Adipocyte (in vitro differentiated cells): ENCODE data around the gene PLEKHM3.
A peak's percentile ranks its signal among the peaks of the same experiment; 100 is the strongest.

Experiments used
- DNase-seq: peaks from one replicate; pipeline ENCODE4 v3.0.0-alpha.2; 2015; ENCODE audit warnings: low read depth
- H3K27me3 ChIP-seq: replicated peaks from 2 replicates; pipeline ENCODE4 v1.7.0; 2013; ENCODE audit warnings: mild to moderate bottlenecking, low read length, moderate library complexity; ENCODE audit not compliant: control insufficient read depth, insufficient read depth
- H3K36me3 ChIP-seq: 2 replicates; pipeline ENCODE4 v1.7.0; 2013; ENCODE audit warnings: low read length, mild to moderate bottlenecking, moderate library complexity; ENCODE audit not compliant: control insufficient read depth, insufficient read depth, severe bottlenecking
- H3K4me1 ChIP-seq: 2 replicates; pipeline ENCODE4 v1.7.0; 2013; ENCODE audit warnings: mild to moderate bottlenecking, low read length, moderate library complexity; ENCODE audit not compliant: control insufficient read depth, insufficient read depth
- H3K4me3 ChIP-seq: 2 replicates; pipeline ENCODE4 v1.7.0; 2013; ENCODE audit warnings: mild to moderate bottlenecking, low read length, moderate library complexity
- H3K9ac ChIP-seq: 2 replicates; pipeline ENCODE4 v1.7.0; 2013; ENCODE audit warnings: mild to moderate bottlenecking, low read length, moderate library complexity
- H3K9me3 ChIP-seq: 2 replicates; pipeline ENCODE4 v1.7.0; 2013; ENCODE audit warnings: mild to moderate bottlenecking, low read length, moderate library complexity; ENCODE audit not compliant: control insufficient read depth

Gene PLEKHM3

DNA sequence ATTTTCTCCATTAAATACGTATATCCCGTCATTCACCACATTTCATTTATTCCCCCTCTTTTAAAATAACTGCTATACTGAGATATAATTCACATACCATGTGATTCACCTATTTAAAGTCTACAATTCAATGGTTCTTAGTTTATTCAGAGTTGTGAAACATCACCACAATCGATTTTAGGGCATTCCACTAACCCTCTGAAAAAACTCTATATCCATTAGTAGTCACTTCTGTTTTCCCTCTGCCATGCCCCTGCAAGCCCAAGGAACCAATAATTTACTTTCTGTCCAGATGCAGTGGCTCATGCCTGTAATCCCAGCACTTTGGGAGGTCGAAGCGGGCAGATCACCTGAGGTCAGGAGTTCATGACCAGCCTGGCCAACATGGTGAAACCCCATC lies 160.1 kb downstream of the PLEKHM3 start:
- no peaks in the 10 kb centered on the region for H3K27me3 ChIP-seq
- no peaks in the 10 kb centered on the region for H3K9me3 ChIP-seq
- H3K4me1 ChIP-seq = peaks cover 24% of the 10 kb centered on the region
- H3K9ac ChIP-seq = no peak overlapping the region
- H3K4me3 ChIP-seq = no peak overlapping the region
- peaks cover under 1% of the 10 kb centered on the region for H3K36me3 ChIP-seq
- no peak for DNase-seq

DNA sequence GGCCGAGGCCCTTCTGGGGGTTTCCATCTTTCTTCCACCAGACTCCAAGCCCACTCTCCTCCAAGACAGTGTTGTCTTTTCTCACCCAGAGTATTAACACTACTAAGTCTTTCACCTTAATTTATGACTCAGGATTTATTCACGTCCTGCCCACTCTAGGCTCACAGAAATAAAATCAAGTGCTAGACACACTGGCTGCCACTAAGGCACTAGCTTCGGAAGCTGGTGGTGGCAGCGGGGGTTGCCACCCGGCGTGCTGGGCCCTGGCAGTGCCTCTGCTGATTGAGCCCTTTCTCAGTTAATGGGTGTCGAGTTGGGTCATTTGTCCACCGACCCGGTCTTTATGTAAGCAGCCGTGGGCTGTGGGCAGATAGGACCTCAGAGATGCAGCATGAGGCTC lies 162.0 kb downstream of the PLEKHM3 start:
- no peak for DNase-seq
- Histone ChIP-seq H3K9ac (no peak overlapping the region), H3K4me3 (no peak overlapping the region), H3K27me3 (no peaks in the 10 kb centered on the region), H3K4me1 (peaks cover 7% of the 10 kb centered on the region), H3K36me3 (peaks cover 6% of the 10 kb centered on the region), H3K9me3 (no peaks in the 10 kb centered on the region)

DNA sequence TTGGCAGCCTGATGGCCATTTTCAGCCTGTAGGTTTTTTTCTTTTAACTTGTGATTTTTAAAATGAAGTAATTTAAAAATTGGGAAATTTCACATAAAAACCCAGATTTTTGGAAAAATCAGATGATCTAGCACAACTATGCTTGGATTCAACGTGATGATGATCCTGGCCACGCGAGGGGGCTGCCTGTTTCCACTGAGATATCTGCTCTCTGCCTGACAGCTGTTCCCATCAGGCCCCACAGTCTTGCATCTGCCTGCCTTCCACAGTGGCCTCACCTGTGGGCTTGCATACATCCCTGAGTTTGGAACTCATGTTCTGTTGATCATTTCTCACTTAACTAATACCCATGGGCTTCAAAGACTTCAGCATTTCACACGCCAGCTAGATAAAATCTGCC lies 163.5 kb downstream of the PLEKHM3 start:
- no peak for DNase-seq
- no peak overlapping the region for H3K4me3 ChIP-seq

DNA sequence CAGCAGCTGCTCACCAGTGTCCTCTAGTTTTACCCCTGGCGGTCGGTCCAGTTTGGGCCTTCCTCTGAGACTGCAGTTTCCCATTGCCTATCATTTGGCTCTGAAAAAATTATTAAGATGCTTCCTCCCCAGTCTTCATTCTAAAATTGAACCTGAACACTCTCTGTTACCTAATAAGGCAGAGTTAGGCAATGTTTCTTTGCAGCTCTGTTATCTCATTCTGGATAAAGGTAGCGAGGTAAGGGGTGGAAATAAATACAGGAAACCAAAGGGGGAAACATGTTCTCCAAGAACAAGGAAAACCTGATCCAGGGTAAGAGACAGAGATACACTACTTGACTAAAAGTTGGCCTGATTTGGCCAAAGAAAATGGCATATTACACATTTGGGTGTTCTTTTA lies 164.6 kb downstream of the PLEKHM3 start:
- H3K36me3 ChIP-seq = peaks cover 6% of the 10 kb centered on the region
- H3K4me3 ChIP-seq = no peak overlapping the region
- no peak overlapping the region for H3K9ac ChIP-seq
- no peaks in the 10 kb centered on the region for H3K27me3 ChIP-seq
- no peaks in the 10 kb centered on the region for H3K4me1 ChIP-seq
- no peak for DNase-seq
- H3K9me3 ChIP-seq = no peaks in the 10 kb centered on the region

More for the DNA sequence above, 163.5 kb downstream of the PLEKHM3 start:
- peaks cover under 1% of the 10 kb centered on the region for H3K4me1 ChIP-seq
- no peak overlapping the region for H3K9ac ChIP-seq
- peaks cover 6% of the 10 kb centered on the region for H3K36me3 ChIP-seq
- no peaks in the 10 kb centered on the region for H3K27me3 ChIP-seq
- no peaks in the 10 kb centered on the region for H3K9me3 ChIP-seq

DNA sequence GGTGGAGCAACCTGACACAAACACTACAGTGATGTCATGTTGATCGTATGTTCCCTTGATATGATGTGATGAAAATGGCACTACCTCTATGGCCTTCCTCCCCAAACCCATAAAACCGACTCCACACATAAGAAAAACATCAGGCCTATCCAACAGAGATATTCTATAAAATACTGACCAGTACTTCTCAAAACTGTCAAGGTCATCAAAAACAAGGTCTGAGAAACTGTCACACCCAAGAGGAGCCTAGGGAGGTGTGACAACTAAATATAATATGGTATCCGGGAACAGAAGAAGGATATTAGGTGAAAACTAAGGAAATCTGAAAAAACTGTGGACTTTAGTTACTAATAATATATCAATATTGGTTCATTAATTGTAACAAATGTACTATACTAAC lies 169.7 kb downstream of the PLEKHM3 start:
- Histone ChIP-seq H3K36me3 (peaks cover 6% of the 10 kb centered on the region), H3K9me3 (no peaks in the 10 kb centered on the region), H3K4me1 (peaks cover 8% of the 10 kb centered on the region), H3K4me3 (no peak overlapping the region), H3K9ac (no peak overlapping the region), H3K27me3 (no peaks in the 10 kb centered on the region)
- DNase-seq = no peak

DNA sequence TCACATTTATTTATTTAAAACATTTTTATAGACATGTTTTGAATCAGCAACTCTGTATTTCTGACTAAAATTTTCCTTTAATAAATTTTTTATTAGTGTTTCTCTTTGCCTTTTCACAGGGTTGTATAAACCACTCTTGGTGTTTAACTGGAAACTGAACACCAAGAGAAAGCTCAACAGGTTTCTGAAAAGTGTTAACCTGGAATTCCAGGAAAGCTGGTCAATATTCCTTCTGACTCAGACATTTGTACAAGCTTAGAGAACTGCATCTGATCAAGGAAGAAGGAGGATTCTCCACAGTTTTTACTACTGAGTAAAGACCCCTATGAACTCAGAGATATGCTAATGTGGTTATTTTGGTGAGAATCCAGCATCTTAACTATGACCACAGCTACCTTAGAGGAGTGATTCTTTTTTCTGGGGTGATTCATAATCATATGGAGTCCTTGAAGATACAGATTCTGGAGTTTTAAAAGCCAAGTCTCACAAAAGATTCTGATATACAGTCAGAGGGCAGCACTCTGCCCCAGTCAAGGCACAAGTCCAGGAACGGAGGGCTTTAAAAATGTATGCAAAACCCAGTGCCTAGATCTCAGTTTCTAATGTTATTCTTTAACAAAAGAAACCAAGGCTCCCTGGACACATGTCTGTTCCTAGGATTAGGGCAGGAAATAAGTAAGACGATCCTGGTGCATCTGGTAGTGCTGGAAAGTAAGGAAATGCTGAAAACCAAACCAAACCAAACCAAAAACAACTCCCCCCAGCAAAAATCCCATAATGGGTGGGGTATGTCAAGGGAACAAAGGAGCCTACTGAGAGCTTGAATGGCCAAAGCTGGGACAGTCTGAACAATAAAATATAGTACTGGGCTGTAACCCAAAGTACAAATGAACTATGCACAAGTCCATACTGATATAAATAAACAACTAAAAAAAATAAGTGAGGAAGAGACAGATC lies 170.6 kb downstream of the PLEKHM3 start:
- H3K4me1 ChIP-seq = peaks cover 8% of the 10 kb centered on the region
- peak; percentile 29 for DNase-seq

DNA sequence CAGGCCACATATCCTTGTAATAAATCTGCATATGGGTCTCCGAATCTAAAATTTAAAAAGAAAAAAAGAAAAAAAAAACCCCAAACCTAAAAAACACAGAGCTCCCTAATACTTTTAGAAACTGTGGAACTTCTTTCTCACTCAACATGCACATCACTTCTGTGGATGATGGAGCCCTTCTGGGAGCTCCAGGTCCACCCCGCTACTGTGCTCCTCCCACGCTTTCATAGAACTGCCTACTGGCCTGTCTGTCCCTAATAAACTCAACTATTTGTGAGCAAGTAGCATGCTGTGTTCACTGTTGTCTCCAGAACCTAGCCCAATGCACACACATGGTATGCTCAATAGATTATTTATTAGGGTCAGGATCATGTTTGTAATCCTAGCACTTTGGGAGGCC lies 172.5 kb downstream of the PLEKHM3 start:
- H3K4me1 ChIP-seq = peaks cover 8% of the 10 kb centered on the region
- no peak overlapping the region for H3K4me3 ChIP-seq
- no peaks in the 10 kb centered on the region for H3K36me3 ChIP-seq
- no peak for DNase-seq
- H3K9ac ChIP-seq = no peak overlapping the region
- no peaks in the 10 kb centered on the region for H3K27me3 ChIP-seq
- no peaks in the 10 kb centered on the region for H3K9me3 ChIP-seq

More for the DNA sequence above, 170.6 kb downstream of the PLEKHM3 start:
- no peaks in the 10 kb centered on the region for H3K27me3 ChIP-seq
- peaks cover under 1% of the 10 kb centered on the region for H3K36me3 ChIP-seq
- no peak overlapping the region for H3K4me3 ChIP-seq
- no peak overlapping the region for H3K9ac ChIP-seq
- H3K9me3 ChIP-seq = no peaks in the 10 kb centered on the region

DNA sequence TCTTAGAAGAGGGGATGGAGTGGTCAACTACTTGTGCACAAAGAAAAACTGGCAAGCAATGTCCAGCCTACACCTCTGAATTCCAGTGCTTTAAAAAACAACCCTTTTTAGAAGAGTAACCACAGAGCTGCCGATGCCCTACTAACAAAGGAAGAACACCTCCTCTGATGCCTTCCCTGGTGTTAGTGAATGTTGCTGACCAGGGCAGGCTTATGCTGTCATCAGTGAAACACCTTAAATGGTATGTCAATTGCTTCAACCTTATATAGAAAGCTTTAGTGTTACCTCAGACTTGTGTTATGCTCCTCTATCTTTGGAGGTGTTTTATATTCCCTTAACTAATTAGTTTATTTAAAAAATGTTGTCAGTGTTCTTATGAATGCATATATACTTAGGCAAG lies 175.9 kb downstream of the PLEKHM3 start:
- Histone ChIP-seq H3K4me3 (no peak overlapping the region), H3K9me3 (no peaks in the 10 kb centered on the region), H3K27me3 (no peaks in the 10 kb centered on the region), H3K9ac (no peak overlapping the region), H3K4me1 (no peaks in the 10 kb centered on the region), H3K36me3 (no peaks in the 10 kb centered on the region)
- no peak for DNase-seq

DNA sequence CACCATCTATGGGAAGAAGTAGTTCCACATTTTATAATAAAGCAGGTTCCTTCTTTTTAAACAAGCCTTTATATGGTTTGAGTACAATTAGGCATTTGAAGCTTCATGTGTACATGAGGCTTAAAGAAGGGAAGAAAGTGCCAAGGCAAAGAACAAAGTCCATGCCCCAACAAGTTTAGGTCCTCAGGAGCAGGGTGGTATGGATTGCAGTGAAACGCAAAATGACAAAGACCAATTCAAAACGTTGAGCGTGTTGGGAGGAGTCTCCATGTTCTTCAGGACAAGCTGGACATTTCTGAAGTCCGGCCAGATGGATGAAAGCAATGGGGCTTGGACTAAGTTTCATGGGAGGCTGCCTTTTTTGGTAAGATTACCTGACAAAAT lies 176.8 kb downstream of the PLEKHM3 start:
- no peaks in the 10 kb centered on the region for H3K36me3 ChIP-seq
- H3K9me3 ChIP-seq = no peaks in the 10 kb centered on the region
- no peaks in the 10 kb centered on the region for H3K4me1 ChIP-seq
- no peak for DNase-seq
- no peak overlapping the region for H3K9ac ChIP-seq
- no peaks in the 10 kb centered on the region for H3K27me3 ChIP-seq
- no peak overlapping the region for H3K4me3 ChIP-seq

DNA sequence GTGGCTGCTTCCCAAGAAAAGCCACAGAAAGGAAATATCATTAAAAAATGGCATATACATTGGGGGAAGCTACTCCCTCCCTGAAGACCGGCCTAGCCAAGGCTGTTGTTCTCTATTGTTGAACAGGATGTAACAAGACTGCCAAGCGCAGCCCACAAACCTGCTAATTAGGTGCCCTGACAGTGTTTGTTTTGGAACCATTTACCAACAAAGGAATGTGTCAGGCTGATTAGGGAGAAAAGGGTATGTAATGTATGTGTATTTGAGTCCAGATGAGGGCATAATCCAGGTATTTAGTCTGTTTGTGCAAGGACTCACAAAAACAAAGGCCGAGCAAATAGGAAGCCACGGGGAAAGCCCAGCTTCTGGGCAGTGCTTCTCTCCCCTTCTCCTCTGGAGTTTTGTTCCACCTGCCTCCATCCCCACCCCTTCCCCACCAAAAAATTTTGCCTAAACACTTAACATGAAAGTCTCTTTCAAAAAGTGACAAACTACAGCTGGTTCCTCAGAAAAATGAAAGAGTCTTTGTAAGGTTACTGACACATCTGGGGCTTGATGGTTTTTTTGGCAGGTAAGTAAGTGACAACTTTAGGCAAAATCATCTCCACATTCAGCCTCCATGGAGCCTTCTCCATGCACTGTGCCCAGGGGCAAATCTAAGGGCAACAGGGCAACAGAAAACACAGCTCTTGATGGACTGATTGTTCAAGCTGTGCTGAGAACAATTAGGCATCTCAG lies 177.4 kb downstream of the PLEKHM3 start:
- H3K9ac ChIP-seq = no peak overlapping the region
- no peaks in the 10 kb centered on the region for H3K36me3 ChIP-seq
- no peak overlapping the region for H3K4me3 ChIP-seq
- no peaks in the 10 kb centered on the region for H3K9me3 ChIP-seq
- H3K4me1 ChIP-seq = no peaks in the 10 kb centered on the region
- DNase-seq = peak; percentile 43
- H3K27me3 ChIP-seq = no peaks in the 10 kb centered on the region

DNA sequence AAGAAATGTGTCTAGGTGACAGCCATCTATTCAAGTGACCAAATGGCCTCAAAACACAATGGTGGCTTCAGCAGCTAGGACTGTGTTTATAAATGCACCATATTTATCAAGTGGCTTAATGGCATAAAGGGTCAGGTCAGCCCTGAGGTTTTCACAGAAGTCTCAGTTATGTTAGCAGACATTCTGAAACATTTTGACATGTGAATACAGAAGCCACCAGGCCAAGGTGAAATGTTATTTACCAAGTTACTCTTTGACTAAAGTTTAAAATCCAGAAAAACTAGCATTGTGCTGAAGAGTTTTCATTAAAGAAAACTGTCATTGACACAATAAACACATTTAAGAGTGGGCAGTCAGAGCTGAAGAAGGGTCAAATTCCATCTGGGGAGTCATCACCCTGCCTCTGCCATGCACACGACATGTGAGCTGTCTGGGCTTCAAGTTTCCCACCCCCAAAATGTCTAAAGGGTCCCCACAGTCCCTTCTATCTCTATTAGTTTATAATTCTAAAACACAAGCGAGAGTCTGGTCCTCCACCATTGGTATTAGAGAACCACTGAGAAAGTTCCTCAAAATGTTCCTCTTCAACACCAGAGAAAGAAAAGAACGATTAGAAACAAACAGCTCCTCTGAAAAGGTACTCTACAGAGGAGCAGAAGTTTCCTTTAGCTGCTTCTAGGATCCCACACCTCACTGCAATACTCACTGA lies 178.1 kb downstream of the PLEKHM3 start:
- H3K36me3 ChIP-seq = no peaks in the 10 kb centered on the region
- no peaks in the 10 kb centered on the region for H3K9me3 ChIP-seq
- no peak overlapping the region for H3K9ac ChIP-seq
- H3K4me1 ChIP-seq = no peaks in the 10 kb centered on the region
- no peak for DNase-seq
- no peaks in the 10 kb centered on the region for H3K27me3 ChIP-seq
- H3K4me3 ChIP-seq = no peak overlapping the region
